CD4-positive, CD25-positive, alpha-beta regulatory T cell (primary cell): ENCODE data around the gene FAN1. TPM values are rescaled to one million over a fixed set of nuclear protein-coding genes. Genes with fewer than 3 reads are reported as not detected.
A peak's percentile ranks its signal among the peaks of the same experiment; 100 is the strongest.

Source experiments
- ATAC-seq, 2 donors: fragments of 150-1000 bp; cut with Tn5 transposase; one replicate each; pipeline ENCODE4 v1.10.0; 2021; ENCODE audit warnings: low read depth in 2 of 2, moderate number of reproducible peaks in 2 of 2, moderate library complexity in 1 of 2
- DNase-seq, 3 donors: peaks; one replicate each; pipeline versions ENCODE4 v3.0.0 to v3.0.0-alpha.2; 2012 to 2022; ENCODE audit warnings: mixed read lengths in 1 of 3
- H3K27ac ChIP-seq: one replicate; pipeline ENCODE4 v1.7.0; 2013; ENCODE audit warnings: mild to moderate bottlenecking, low read length; ENCODE audit not compliant: insufficient read depth, poor library complexity, severe bottlenecking
- H3K27me3 ChIP-seq: one replicate; pipeline ENCODE4 v1.7.0; 2013; ENCODE audit warnings: low read length; ENCODE audit not compliant: control insufficient read depth, insufficient read depth
- H3K36me3 ChIP-seq: one replicate; pipeline ENCODE4 v1.7.0; 2013; ENCODE audit warnings: mild to moderate bottlenecking, low read length, moderate library complexity; ENCODE audit not compliant: control insufficient read depth, insufficient read depth
- H3K4me1 ChIP-seq: 2 replicates; pipeline ENCODE4 v1.7.0; 2013; ENCODE audit warnings: mild to moderate bottlenecking, low read length; ENCODE audit not compliant: insufficient read depth, control insufficient read depth, poor library complexity, severe bottlenecking
- H3K4me3 ChIP-seq: one replicate; pipeline ENCODE4 v1.7.0; 2013; ENCODE audit warnings: low read depth, mild to moderate bottlenecking, low read length, moderate library complexity
- H3K9me3 ChIP-seq, 2 experiments: 1 replicate in 1 of 2; 2 replicates in 1 of 2; pipeline ENCODE4 v1.7.0; 2013; ENCODE audit warnings: low read length in 2 of 2, mild to moderate bottlenecking in 1 of 2, moderate library complexity in 1 of 2; ENCODE audit not compliant: control insufficient read depth in 2 of 2
- H3K27ac Mint-ChIP-seq, 3 donors: one replicate each; pipeline ENCODE4 v1.8.0; 2020 to 2022; ENCODE audit warnings: mild to moderate bottlenecking in 3 of 3, mixed read lengths in 3 of 3, moderate library complexity in 2 of 3
- H3K27me3 Mint-ChIP-seq: one replicate; pipeline ENCODE4 v1.8.0; 2022; ENCODE audit warnings: mild to moderate bottlenecking, mixed read lengths
- H3K36me3 Mint-ChIP-seq: one replicate; pipeline ENCODE4 v1.8.0; 2020; ENCODE audit warnings: mixed read lengths
- H3K4me1 Mint-ChIP-seq, 4 donors: one replicate each; pipeline ENCODE4 v1.8.0; 2020 to 2022; ENCODE audit warnings: mixed read lengths in 4 of 4, mild to moderate bottlenecking in 1 of 4
- H3K4me3 Mint-ChIP-seq, 4 donors: one replicate each; pipeline ENCODE4 v1.8.0; 2020 to 2022; ENCODE audit warnings: mild to moderate bottlenecking in 4 of 4, mixed read lengths in 4 of 4, moderate library complexity in 3 of 4
- H3K9me3 Mint-ChIP-seq, 7 donors: one replicate each; pipeline ENCODE4 v1.8.0; 2020 to 2022; ENCODE audit warnings: mixed read lengths in 7 of 7, mild to moderate bottlenecking in 3 of 7, moderate library complexity in 2 of 7
- polyA plus RNA-seq, 4 donors: library from polyadenylated mRNA; unstranded; fragments of 300-500 nt; fragmentation: Illumina TruSeq; gene quantifications; one replicate each; pipeline ENCODE4 v1.2.3, GENCODE V29; 2021
- total RNA-seq: library from RNA; stranded (reverse); gene quantifications from one replicate; pipeline ENCODE4 v1.2.3, GENCODE V29; 2022

The FAN1 gene
- total RNA-seq (10.6 TPM), polyA plus RNA-seq (1 to 10 TPM; 2.4 to 6.0 (median 4.1) TPM)

GRCh38 chr15:30903497-30904187 is at the start of gene FAN1:
Gene FAN1 (plus strand): TSS chr15:30903915. CDS start chr15:30904664, 749 bp downstream.
- peak within 1 kb of the TSS; percentile 97 to 99 (median 98) for H3K4me3 Mint-ChIP-seq
- no peak within 1 kb of the TSS for H3K27ac ChIP-seq
- H3K36me3 ChIP-seq: no peaks in the 10 kb centered on the region
- H3K27ac Mint-ChIP-seq: peak within 1 kb of the TSS; percentile 77 to 83 (median 82)
- H3K27me3 ChIP-seq: no peaks in the 10 kb centered on the region
- no peaks in the 10 kb centered on the region for H3K9me3 Mint-ChIP-seq
- H3K9me3 ChIP-seq: no peaks in the 10 kb centered on the region
- H3K4me1 Mint-ChIP-seq: peaks cover 19 to 48% (median 35%) of the 10 kb centered on the region in 4 donors
- H3K36me3 Mint-ChIP-seq: peaks cover 17% of the 10 kb centered on the region
- ATAC-seq (peak; percentile 86), DNase-seq (peak; percentile 45 to 84 (median 60))
- H3K27me3 Mint-ChIP-seq: peaks cover 4% of the 10 kb centered on the region
- peak within 1 kb of the TSS; percentile 90 for H3K4me3 ChIP-seq
- peaks cover 11% of the 10 kb centered on the region for H3K4me1 ChIP-seq

GRCh38 chr15:30859091-30859874 is 44.4 kb upstream of the FAN1 start:
- Mint-ChIP-seq H3K4me3 (no peak overlapping the region), H3K27me3 (no peaks in the 10 kb centered on the region), H3K27ac (peak overlapping the region in 1 of 3 donors; percentile 23), H3K36me3 (no peaks in the 10 kb centered on the region), H3K4me1 (peaks cover 4 to 8% (median 6%) of the 10 kb centered on the region in 4 donors), H3K9me3 (peaks cover 0 to 3% (median 0%) of the 10 kb centered on the region in 7 donors)
- Histone ChIP-seq H3K9me3 (no peaks in the 10 kb centered on the region), H3K36me3 (no peaks in the 10 kb centered on the region), H3K4me1 (no peaks in the 10 kb centered on the region), H3K27ac (no peak overlapping the region), H3K4me3 (no peak overlapping the region), H3K27me3 (no peaks in the 10 kb centered on the region)
- DNase-seq (peak in 2 of 3 donors; percentile 30 to 47), ATAC-seq (no peak)

GRCh38 chr15:30865257-30865656 is 38.5 kb upstream of the FAN1 start:
- H3K9me3 ChIP-seq: no peaks in the 10 kb centered on the region
- no peaks in the 10 kb centered on the region for H3K36me3 ChIP-seq
- Mint-ChIP-seq H3K27me3 (no peaks in the 10 kb centered on the region), H3K27ac (no peak overlapping the region), H3K36me3 (no peaks in the 10 kb centered on the region), H3K4me1 (no peaks in the 10 kb centered on the region), H3K9me3 (no peaks in the 10 kb centered on the region), H3K4me3 (no peak overlapping the region)
- DNase-seq: no peak
- ATAC-seq: no peak
- H3K27ac ChIP-seq: no peak overlapping the region
- H3K4me3 ChIP-seq: no peak overlapping the region
- peaks cover 3% of the 10 kb centered on the region for H3K27me3 ChIP-seq
- H3K4me1 ChIP-seq: no peaks in the 10 kb centered on the region

GRCh38 chr15:30870681-30871080 is 33.0 kb upstream of the FAN1 start:
- Histone ChIP-seq H3K9me3 (no peaks in the 10 kb centered on the region), H3K27ac (no peak overlapping the region), H3K4me1 (no peaks in the 10 kb centered on the region), H3K4me3 (no peak overlapping the region), H3K27me3 (peaks cover 3% of the 10 kb centered on the region), H3K36me3 (no peaks in the 10 kb centered on the region)
- H3K4me3 Mint-ChIP-seq: no peak overlapping the region
- H3K27me3 Mint-ChIP-seq: peaks cover 4% of the 10 kb centered on the region
- no peaks in the 10 kb centered on the region for H3K9me3 Mint-ChIP-seq
- H3K4me1 Mint-ChIP-seq: peaks cover 0 to 4% (median 0%) of the 10 kb centered on the region in 4 donors
- ATAC-seq (no peak), DNase-seq (no peak)
- no peak overlapping the region for H3K27ac Mint-ChIP-seq
- no peaks in the 10 kb centered on the region for H3K36me3 Mint-ChIP-seq

GRCh38 chr15:30872341-30872748 is 31.4 kb upstream of the FAN1 start:
- no peaks in the 10 kb centered on the region for H3K9me3 Mint-ChIP-seq
- Histone ChIP-seq H3K36me3 (no peaks in the 10 kb centered on the region), H3K4me3 (no peak overlapping the region), H3K4me1 (no peaks in the 10 kb centered on the region), H3K9me3 (no peaks in the 10 kb centered on the region), H3K27ac (no peak overlapping the region), H3K27me3 (peaks cover 3% of the 10 kb centered on the region)
- ATAC-seq (no peak), DNase-seq (no peak)
- peaks cover 4% of the 10 kb centered on the region for H3K27me3 Mint-ChIP-seq
- peak overlapping the region in 1 of 3 donors; percentile 48 for H3K27ac Mint-ChIP-seq
- no peak overlapping the region for H3K4me3 Mint-ChIP-seq
- no peaks in the 10 kb centered on the region for H3K36me3 Mint-ChIP-seq
- peaks cover 0 to 4% (median 0%) of the 10 kb centered on the region in 4 donors for H3K4me1 Mint-ChIP-seq

- peaks cover 4% of the 10 kb centered on the region for H3K27me3 Mint-ChIP-seq
- DNase-seq (no peak), ATAC-seq (no peak)
- Histone ChIP-seq H3K27ac (no peak overlapping the region), H3K4me3 (no peak overlapping the region), H3K36me3 (no peaks in the 10 kb centered on the region), H3K4me1 (no peaks in the 10 kb centered on the region), H3K9me3 (no peaks in the 10 kb centered on the region), H3K27me3 (peaks cover 3% of the 10 kb centered on the region)
- peaks cover 0 to 10% (median 2%) of the 10 kb centered on the region in 4 donors for H3K4me1 Mint-ChIP-seq
- no peaks in the 10 kb centered on the region for H3K36me3 Mint-ChIP-seq
- no peak overlapping the region for H3K27ac Mint-ChIP-seq
- H3K9me3 Mint-ChIP-seq: peaks cover 0 to 4% (median 1%) of the 10 kb centered on the region in 7 donors
- H3K4me3 Mint-ChIP-seq: no peak overlapping the region
Observed at GRCh38 chr15:30877070-30877469, 26.6 kb upstream of the FAN1 start.

- ATAC-seq: no peak
- Mint-ChIP-seq H3K27me3 (peaks cover 4% of the 10 kb centered on the region), H3K4me1 (peaks cover 0 to 10% (median 0%) of the 10 kb centered on the region in 4 donors)
Observed at GRCh38 chr15:30878515-30878914, 25.2 kb upstream of the FAN1 start.

More at GRCh38 chr15:30878515-30878914, 25.2 kb upstream of the FAN1 start:
- no peak for DNase-seq
- H3K4me3 ChIP-seq: no peak overlapping the region
- H3K27me3 ChIP-seq: peaks cover 3% of the 10 kb centered on the region
- no peak overlapping the region for H3K4me3 Mint-ChIP-seq
- H3K27ac Mint-ChIP-seq: no peak overlapping the region
- H3K27ac ChIP-seq: no peak overlapping the region
- H3K36me3 Mint-ChIP-seq: no peaks in the 10 kb centered on the region
- no peaks in the 10 kb centered on the region for H3K4me1 ChIP-seq
- H3K9me3 Mint-ChIP-seq: peaks cover 0 to 4% (median 1%) of the 10 kb centered on the region in 7 donors
- no peaks in the 10 kb centered on the region for H3K9me3 ChIP-seq
- H3K36me3 ChIP-seq: no peaks in the 10 kb centered on the region
